ENCODE results near the gene MRPS26.

DNA sequence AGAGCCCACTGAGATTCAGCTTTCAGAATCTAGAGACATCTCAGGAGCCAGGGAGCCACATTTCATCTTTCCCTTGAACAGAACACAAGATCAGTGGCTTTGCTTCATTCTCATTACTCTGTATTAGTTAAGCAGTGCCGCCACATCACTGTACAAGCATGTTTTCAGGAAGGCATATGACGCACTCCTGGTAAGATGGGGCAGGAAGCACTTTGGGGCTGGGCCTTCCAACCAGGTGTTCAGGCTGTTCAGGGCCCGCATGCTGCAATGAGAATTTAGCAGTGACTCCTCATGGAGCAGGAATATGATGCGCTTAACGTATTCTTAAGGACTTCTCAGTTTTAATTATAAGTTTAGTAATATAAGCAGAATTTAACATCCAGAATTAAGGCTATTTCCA, 32.1 kb upstream of the MRPS26 start:
- TF ChIP-seq, protein P1, sequence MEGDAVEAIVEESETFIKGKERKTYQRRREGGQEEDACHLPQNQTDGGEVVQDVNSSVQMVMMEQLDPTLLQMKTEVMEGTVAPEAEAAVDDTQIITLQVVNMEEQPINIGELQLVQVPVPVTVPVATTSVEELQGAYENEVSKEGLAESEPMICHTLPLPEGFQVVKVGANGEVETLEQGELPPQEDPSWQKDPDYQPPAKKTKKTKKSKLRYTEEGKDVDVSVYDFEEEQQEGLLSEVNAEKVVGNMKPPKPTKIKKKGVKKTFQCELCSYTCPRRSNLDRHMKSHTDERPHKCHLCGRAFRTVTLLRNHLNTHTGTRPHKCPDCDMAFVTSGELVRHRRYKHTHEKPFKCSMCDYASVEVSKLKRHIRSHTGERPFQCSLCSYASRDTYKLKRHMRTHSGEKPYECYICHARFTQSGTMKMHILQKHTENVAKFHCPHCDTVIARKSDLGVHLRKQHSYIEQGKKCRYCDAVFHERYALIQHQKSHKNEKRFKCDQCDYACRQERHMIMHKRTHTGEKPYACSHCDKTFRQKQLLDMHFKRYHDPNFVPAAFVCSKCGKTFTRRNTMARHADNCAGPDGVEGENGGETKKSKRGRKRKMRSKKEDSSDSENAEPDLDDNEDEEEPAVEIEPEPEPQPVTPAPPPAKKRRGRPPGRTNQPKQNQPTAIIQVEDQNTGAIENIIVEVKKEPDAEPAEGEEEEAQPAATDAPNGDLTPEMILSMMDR (conservative IDR thresholded peaks at IDR 0.05), result no peak
- TF ChIP-seq EZH2 (IDR thresholded peaks at IDR 0.05; ENCODE audit: low read depth), result no peak

Measured in PC-9 (cell line).